NCI-H2107 treated with DMSO at 0.1 percent for 48 hours (cell line): ENCODE data around the gene CHID1.

Source experiments
- DNase-seq: peaks from one replicate; lab custom pipeline; 2025; ENCODE audit not compliant: unreplicated experiment; lab: John Stamatoyannopoulos, UW

Gene CHID1

GRCh38 chr11:865462-866430, 44.9 kb downstream of the CHID1 start:
- no peak for DNase-seq

DNA sequence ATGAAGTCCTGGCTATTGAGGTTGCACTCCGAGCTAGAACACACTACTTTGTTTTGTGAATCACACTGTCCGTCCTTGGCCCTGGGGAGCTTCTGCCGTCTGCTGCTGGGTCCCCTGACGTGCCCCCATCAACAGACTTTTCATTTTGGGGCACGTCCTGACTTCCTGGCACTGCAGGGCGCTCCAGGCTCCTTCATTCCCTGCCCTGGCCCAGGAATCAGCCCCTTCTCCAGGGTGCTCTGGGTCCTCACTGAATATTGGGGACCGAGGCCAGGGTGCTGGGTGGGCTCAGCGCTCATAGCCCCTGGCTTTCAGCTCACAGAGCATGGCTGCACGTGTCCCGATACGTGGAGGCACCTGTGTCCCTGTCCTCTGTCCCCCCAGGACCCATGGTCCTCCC, 45.7 kb downstream of the CHID1 start:
- DNase-seq = no peak

DNA sequence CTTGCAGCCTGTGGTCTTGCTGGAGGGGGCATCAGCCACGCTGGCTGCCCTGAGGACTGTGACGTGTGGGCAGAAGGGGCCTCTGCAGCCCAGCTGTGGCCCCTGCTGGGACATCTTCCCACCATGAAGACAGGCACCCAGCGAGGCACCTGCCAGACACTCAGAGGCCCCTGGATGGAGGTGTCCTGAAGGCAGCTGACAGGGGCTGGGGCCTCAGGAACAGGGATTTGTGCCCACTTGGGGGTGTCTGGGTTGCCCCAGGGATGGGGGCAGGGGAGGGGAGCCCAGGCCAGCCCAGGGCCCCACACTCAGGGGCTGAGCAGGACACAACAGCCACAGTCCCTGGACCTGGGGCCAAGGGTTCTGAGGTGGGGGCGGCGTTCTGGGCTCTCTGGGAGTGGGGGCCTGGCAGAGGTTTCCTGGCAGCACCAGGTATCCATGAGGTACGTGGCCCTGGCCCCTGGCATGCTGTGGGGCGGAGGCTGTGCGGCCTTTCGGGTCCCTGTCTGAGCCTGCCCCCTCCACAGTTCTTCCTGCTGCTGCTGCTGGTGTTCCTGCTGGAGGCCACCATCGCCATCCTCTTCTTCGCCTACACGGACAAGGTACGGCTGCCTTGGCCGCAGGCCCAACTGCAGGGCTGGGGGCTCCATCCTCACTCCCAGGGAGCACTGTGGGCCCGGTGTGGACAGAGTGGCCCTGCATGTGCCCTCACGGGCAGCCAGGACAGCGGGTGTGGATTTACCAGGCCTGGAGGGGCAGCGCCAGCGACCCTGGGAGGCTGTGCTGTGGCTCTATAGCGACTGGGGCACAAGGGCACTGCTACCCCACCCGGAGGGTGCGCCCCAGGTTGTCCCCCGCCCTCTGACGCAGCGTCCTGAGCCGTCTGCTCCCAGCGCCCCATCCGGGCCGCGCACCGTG, 46.4 kb downstream of the CHID1 start:
- no peak for DNase-seq

DNA sequence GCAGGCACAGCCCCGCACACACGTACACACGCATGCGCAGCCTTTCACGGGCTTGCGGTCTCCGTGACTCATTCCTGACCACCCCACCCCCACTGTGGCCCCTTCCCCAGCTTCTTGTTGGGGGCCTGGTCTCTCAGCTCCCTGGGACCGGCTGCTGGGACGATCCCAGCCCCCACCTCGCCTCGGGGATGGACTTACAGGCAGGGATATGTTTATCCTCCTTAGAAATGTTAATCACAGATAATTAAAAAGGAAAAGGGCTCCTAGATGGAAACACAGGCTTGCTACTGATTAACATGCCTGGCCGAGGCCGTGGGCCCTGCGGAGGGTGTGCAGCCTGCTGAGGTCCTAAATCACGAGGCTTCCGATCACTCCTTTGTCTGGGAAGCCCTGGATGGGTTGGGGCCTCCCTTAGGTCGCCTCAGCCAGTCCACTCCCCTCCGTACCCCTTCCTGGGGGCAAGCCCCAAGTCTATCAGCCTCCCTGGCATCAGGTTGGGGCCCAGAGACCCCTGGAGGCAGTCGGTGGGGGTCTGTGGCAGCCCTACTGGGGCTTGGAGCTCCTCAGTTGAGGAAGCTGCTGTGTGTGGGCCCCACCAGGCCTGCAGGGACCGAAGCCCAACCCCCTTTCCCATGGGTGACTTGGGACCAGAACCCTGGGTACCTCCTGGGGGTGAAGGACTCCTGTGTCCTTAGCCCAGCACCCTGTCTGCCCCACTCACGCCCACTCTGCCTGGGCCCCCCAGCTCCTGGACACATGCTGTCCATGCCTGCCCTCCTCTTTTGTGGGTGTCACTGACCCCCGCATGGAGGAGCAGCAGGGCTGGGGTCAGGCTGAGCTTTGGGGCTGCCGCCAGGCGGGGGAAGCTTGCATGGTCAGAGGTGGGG, 47.3 kb downstream of the CHID1 start:
- no peak for DNase-seq

GRCh38 chr11:862696-863022, 48.0 kb downstream of the CHID1 start:
- no peak for DNase-seq

DNA sequence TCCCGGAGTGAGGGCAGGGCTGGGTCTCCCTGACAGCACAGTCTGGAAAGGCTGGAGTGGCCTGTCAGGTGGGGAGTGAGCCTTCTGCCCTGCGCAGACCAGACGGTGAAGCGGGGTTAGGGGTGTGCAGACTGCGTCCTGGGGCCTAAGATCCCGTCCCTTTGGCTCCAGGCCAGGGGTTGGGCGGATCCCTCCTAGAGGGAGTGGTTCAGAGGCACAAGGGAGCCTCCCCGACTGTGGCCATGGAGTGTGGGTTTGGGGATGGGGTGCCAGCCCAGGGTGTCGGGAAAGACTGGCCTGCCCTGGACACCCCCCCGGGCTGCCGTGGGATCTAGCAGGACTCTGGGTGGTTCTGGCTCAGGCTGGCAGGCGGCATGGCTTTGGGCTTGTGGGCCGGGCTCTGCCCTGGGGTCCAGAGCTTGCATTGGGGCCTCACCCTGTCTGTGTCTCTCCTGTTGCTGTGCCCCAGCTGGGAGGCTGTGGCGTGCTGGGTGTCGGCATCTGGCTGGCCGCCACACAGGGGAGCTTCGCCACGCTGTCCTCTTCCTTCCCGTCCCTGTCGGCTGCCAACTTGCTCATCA, 48.4 kb downstream of the CHID1 start:
- DNase-seq = no peak

DNA sequence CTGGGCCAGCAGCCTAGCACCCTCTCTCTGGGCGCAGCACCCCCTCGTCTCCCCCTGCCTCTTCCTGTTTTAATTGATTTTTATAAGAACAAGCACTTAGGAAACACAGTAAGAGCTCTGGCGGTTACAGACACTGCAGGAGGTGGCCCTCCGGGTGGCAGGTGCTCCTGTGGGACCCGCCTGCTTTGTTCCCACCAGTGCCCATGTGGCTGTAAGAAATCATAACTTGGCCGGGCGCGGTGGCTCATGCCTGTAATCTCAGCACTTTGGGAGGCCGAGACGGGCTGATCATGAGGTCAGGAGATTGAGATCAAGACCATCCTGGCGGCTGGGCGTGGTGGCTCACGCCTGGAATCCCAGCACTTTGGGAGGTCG, 49.5 kb downstream of the CHID1 start:
- DNase-seq = peak; percentile 96

DNA sequence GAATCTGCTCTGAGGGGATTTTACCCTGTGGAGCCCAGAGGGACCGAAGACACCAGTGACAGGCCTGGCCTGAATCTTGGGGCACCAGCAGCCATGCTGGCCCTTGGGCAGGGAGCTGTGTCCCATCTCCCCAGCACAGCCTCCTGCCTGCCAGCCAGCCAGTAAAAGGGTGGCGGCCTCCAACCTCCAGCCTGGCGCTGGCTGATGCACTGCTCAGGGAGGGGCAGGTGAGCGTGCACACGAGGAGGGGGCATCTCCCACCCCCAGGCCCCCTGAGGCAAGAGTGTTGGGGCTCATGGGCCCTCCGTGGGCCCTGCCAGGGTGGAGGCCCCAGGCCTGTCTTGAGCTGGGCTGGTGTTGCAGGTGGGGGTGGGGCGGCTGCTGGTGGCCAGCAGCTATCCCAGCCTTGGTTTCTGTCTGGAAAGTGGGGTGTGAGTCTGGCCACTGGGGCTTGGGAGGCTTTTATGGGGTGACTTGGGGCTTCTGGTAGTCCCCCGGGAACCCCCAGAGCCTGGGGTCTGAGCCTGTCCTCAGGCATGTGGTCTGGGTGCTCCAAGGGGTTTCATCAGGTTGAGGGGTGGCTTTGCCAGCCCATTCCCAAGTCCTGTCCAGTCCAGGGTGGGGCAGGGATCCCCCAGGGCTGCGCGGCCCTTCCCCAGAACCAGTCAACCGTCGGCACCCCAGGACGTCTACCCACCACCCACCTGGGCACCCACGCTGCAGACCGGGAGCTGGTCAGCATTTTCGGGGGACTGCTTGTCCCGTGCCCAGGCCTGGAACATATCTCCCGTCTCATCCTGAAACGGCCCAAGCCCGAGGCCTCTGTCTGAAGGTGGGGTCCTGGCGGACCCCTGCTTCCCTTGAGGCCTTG, 50.1 kb downstream of the CHID1 start:
- DNase-seq = no peak

DNA sequence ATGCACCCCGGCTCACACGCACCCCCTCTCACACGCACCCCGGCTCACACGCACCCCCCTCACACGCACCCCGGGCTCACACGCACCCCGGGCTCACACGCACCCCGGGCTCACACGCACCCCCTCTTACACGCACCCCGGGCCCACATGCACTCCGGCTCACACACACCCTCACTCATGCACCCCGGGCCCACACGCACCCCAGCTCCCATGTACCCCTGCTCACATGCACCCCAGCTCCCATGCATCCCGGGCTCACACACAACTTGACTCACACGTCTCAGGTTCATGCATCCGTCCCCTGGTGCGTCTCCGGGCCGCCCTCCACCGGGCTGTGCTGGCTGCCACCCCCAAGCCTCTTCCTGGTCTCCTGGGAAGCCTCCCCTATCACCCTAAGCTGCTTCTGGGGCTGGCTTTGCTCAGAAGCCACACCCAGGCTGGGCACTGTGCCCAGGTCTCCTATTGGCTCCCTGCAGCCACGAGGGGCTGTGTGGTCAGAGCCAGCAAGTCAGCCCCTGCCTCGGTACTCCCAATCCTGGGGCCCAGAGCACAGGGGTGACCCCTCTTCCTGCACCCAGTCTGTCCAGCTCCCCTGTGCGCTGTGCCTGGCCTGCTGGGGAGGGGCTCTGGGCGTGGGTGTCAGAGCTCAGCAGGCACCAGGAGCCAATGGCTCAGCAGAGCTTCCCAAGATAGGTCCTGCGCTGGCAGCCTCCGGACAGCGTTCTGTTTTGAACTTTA, 51.0 kb downstream of the CHID1 start:
- peak; percentile 68 for DNase-seq

DNA sequence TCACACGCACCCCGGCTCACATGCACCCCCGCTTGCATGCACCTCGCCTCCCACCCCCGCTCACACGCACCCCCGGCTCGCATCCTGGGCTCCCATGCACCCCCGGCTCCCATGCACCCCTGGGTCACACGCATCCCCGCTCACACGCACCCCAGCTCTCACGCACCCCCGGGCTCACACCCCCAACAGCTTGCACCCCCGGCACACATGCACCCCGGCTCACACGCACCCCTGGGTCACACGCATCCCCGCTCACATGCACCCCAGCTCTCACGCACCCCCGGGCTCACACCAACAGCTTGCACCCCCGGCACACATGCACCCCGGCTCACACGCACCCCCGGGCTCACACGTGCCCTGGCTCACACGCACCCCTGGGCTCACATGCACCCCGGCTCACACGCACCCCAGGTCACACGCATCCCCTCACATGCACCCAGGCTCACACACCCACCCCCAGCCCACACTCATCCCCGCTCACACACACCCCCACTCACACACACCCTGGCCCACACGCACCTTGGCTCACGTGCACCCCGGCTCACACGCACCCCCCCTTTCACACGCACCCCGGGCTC, 51.8 kb downstream of the CHID1 start:
- DNase-seq = no peak

GRCh38 chr11:858053-858761, 52.4 kb downstream of the CHID1 start:
- DNase-seq = no peak

GRCh38 chr11:856397-856796, 54.2 kb downstream of the CHID1 start:
- DNase-seq = no peak

- no peak for DNase-seq
Observed at GRCh38 chr11:855796-856195, 54.8 kb downstream of the CHID1 start.

DNA sequence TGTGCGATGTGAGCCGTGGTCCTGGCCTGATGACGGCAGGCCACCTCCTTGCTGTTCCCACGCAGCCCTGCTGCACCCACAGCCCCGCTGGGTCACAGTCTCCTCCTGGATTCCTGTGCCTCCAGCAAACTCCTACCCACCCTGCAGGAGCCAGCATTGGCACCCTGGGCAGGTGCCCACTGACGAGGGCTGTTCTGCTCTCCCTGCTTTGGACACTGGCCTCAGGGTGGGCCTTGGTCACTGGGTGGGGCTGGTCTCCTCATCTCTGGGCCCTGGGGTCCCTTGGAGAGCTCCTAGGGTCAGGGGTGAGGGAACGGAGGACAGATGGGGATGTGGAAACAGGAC, 55.3 kb downstream of the CHID1 start:
- no peak for DNase-seq

GRCh38 chr11:854601-855329, 55.8 kb downstream of the CHID1 start:
- DNase-seq = no peak

DNA sequence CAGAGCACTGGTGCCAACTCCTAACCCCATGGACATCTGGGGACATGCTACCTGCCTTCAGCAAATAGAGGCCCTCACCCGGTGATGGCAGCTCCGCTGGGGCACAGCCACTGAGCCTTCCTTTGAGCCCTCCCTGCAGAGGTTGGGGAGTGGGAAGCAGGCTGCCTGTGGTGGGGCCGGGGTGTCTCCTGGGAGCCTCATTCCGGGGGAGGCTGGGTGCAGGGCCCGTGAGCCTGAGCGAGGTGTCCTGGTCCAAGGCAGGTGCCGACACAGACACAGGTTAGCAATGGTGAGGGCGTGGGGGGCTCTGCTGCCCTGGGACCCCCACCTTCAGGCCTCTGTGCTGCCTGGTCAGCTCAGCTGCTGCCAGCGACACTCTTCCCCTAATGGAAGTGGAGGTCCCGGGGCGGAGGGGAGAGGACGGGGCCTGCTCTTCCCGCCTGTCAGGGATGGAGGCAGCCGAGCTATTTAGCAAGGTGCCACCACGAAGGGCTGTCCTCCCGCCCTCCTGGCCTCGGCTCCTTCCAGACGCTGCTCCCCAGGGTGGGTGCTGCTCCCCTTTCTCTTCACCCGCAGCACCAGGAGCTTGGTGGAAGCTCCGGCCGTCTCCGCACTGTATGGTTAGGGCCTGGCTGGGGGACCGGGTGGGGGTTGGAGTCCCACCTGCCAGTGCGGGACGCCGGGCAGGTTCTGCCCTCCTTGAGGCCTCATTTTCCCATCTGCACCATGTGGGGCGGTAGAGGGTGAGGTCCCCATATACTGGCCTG, 56.7 kb downstream of the CHID1 start:
- DNase-seq = no peak

DNA sequence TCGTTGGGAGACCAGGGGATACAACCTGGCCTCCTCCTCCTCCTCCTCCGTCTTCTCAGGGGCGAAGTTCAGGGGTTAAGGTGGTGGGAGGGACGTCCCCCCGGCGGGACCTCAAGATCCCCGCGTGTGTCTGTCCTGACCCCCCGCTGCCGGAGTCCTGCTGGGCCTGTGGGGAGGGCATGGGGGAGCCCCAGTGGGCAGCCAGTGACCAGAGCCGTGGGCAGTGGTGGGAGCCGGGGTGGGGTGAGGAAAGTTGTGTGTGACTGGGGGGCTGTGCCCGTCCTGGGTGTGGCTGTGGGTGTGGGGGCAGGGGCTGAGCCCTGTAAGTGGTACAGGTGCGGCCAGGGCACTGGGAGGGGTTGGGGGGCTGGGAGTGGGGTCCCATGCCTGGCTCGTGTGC, 57.8 kb downstream of the CHID1 start:
- DNase-seq = no peak
